Activated CD8-positive, alpha-beta memory T cell treated with anti-CD3 and anti-CD28 coated beads, Interleukin-2, amount 50 U/mL, for 1 hour (primary cell): ENCODE data around the gene CHMP1A.

Source experiments
- DNase-seq: peaks from one replicate; pipeline ENCODE4 v3.0.0-alpha.2; 2020; ENCODE audit errors: extremely low read depth

The CHMP1A gene

DNA sequence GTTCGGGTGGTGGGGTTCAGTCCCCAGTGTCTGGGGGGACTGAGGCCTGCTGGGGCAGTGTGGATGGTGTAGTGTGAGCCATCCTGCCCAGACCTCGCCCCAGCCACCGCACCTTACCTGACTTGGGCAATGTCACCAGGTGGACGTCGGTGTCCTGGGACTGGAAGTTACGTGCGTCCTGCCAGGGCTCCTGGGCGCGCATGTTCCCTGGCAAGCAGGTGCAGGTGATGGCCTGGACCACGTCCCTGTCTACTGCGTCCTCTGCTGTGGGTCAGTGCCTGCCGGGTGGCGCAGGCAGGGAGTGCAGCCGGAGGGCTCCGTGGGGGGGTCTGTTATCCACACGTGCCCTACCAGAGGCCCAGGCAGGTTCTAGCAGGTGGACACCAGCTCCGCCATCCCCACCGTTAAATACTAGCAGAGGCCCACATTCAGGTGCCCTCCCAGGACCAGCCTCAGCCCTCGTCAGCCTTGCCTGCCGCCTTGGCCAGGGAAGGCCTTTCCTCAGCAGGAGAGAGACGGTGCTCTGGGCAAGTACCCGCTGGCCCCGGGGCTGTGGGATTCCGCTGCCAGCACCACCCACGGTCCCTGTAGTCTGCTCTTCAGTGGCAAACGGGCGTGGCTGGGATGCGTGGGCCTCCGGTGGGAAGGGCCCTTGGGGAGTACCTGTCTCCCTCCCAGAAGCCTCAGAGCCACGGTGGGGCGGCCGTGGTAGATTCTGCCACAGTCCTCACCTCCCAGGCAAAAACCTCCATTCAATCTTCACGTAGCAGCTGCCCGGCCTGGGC lies 52.1 kb downstream of the CHMP1A start:
- DNase-seq: no peak

GRCh38 chr16:89604764-89605163 lies 52.7 kb downstream of the CHMP1A start:
- DNase-seq: no peak

GRCh38 chr16:89602952-89603590 lies 54.4 kb downstream of the CHMP1A start:
- DNase-seq: no peak

- DNase-seq: peak; percentile 31
Measured at GRCh38 chr16:89602273-89602951, 55.1 kb downstream of the CHMP1A start.

DNA sequence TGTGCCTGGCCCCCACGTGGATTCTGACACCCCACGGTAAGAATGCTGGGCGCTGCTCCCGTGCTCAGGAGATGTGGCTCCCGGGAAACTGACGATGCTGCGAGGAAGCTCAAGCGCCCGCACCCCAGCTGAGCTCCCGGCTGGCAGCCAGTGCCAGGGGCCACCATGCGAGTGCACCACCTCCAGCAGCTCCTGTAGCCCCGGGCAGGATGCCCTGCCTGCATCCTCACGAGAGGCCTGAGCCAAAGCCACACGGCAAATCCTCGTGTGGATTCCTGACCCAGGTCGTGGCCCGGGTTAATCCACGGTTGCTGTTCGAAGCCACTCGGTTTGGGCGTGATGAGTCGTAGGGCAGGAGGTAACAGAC lies 55.6 kb downstream of the CHMP1A start:
- DNase-seq: no peak

GRCh38 chr16:89600956-89601355 lies 56.6 kb downstream of the CHMP1A start:
- DNase-seq: no peak

DNA sequence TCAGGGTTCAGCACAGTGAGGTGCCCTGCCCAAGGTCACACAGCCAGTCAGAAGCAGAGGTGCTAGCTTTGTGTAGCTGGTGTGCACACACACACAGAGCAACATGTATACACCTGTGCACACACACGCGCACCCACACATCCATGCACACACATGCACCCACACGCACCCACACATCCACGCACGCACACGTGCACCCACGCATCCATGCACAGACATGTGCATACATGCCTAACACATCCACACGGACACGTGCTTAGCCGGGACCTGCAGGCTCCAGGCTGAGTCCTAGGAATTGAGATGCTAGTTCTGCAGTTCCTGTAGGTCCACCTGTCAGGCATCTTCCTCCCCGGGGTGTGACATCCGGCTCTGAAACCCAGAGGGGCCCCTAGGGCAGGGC lies 57.1 kb downstream of the CHMP1A start:
- no peak for DNase-seq

DNA sequence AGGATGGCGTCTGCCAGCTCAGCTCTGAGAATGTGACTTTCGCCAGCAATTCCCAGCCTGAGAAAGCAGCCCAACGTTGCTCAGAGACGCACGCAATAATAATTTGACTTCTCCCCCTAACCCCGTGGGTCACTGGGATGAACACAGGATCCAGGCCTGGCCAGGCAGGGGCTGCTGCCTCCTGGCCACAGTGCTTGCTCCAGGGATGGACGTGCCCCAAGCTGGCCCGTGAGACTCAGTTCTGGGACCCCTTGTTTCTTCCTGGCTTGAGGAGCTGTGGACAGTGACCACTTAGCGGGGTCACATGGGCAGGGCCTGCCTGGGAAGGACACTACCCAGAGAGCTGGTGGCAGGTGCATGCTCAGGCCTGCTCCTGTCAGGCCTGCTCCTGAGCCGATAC lies 57.6 kb downstream of the CHMP1A start:
- DNase-seq: no peak

GRCh38 chr16:89599451-89599858 lies 58.1 kb downstream of the CHMP1A start:
- no peak for DNase-seq

DNA sequence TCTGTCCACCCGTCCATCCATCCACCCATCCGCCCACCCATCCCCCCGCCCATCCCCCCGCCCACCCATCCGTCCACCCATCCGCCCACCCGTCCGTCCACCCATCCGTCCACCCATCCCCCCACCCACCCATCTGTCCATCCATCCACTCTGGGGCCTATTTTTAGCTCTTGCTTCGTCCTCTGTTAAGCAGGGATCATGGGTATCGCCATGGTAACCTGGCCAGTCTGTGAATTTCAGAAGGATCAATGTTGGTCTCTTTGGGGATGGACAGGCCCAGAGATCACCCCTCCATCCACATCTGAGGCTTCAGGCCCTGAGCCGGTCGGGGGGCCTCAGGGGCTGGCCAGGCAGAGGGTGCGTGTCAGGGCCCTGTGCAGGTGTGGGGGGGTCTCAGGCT lies 59.3 kb downstream of the CHMP1A start:
- no peak for DNase-seq

DNA sequence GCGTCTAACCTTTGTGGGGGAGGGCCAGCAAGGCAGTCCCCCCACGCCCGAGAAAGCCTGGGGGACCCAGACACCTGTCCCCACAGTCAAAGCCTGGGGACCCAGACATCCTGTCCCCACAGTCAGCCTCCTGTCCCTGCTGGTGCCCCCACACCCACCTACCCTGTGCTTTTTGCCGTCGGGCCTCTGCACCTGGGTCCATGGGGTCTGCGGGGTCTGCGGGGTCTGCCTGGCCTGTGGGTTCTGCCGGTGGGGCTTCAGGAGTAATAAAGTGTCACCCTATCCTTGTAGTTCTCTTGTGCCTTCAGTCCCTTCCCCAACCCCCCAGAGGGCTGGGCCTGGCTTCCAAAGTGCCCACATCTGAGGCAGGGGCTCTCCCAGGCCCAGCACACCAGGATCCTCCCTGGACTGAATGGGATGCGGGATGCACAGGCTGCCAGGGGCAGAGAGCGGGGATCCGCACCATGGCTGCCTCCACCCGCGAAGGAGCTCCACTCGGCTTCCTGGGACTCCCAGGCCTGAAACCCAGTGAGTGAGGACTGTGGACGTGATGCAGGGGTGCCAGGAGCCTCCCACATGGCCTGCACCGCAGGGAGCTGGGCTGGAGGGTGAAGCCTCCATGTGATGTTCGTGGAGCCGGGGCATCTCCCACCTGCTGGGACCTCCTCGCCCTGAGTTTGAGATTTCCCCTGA lies 60.4 kb downstream of the CHMP1A start:
- DNase-seq: no peak

GRCh38 chr16:89596061-89596689 lies 61.3 kb downstream of the CHMP1A start:
- no peak for DNase-seq

DNA sequence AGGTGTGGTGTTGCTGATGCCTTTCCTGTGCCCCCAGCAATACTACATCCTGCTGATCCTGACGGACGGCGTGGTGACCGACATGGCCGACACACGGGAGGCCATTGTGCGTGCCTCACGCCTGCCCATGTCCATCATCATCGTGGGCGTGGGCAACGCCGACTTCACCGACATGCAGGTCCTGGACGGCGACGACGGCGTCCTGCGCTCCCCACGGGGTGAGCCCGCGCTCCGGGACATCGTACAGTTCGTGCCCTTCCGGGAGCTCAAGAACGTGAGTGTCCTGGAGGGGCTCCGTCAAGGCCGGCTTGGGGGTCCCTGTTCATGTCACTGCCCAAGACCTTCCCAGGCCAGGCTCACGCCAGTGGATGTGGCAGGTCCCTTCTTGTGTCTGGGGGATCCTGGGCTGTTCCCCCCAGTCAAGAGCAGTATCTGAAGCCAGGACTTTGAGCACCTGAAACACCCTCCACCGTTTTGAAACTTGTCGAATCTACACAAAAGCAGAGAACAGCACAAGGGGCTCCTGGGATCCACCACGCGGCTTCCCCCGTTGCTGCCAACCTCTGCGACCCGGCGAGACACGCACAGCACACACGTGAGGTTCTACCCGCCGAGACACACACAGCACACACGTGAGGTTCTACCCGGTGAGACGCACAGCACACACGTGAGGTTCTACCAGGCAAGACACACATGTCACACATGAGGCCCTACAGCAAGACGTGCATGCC lies 62.0 kb downstream of the CHMP1A start:
- DNase-seq: no peak
